ENCODE measurements around the gene P2RX1. TPM values are rescaled to one million over a fixed set of nuclear protein-coding genes. Genes with fewer than 3 reads are reported as not detected.

Gene P2RX1
- polyA plus RNA-seq, 1 experiment = 0.05 TPM

- ChIA-PET CTCF (interaction anchor here (0.8 to 3.1 kb wide), 2 partner anchors 13 to 37 kb away, joined by 4 to 24 read pairs; no protein-coding TSS in a partner anchor), POLR2A (no interaction called here)
- Histone ChIP-seq H3K27me3 (ENCODE audit: control insufficient read depth, insufficient read depth, low read length) (peaks cover 4% of the 10 kb centered on the region), H3K9me3 (ENCODE audit: control insufficient read depth, insufficient read depth, low read length) (no peaks in the 10 kb centered on the region; the same call in 1 of the 2 replicates), H3K27ac (ENCODE audit: low read depth, low read length) (no peak overlapping the region), H3K4me3 (ENCODE audit: low read depth, low read length) (no peak overlapping the region)
- no peak for TF ChIP-seq CTCF (IDR thresholded peaks at IDR 0.05; ENCODE audit: low read depth, low read length)
- DNase-seq (ENCODE audit: low read depth, low spot score) = no peak
Measured at GRCh38 chr17:3900646-3901045, 15.6 kb downstream of the P2RX1 start.

DNA sequence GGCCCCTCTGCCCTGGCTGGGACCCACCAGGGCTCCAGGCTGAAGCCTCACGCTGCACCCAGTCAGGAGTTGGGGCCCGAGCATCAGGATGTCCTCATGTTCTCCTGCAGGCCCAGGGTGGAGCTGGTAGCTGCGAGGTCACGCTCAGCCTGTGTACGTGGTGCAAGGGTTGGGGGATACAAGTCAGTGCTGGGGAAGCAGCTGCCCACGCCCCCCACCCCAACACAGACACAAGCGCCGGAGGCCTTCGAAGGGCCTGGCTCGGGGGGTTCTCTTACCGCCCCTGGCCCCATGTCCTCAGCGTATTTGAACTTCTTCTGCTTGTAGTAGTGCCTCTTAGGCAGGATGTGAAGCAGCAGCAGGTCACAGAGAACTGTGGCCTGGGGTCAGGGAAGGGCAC is 18.5 kb downstream of the P2RX1 start:
- no peaks in the 10 kb centered on the region; the same call in 1 of the 2 replicates for H3K9me3 ChIP-seq (ENCODE audit: control insufficient read depth, insufficient read depth, low read length)
- CTCF ChIA-PET = interaction anchor here (0.6 kb wide), 1 partner anchor 15 kb away, joined by 3 read pairs; no protein-coding TSS in a partner anchor
- H3K27ac ChIP-seq (ENCODE audit: low read depth, low read length) = no peak overlapping the region
- POLR2A ChIA-PET = no interaction called here
- no peak overlapping the region for H3K4me3 ChIP-seq (ENCODE audit: low read depth, low read length)
- H3K27me3 ChIP-seq (ENCODE audit: control insufficient read depth, insufficient read depth, low read length) = no peaks in the 10 kb centered on the region
- TF ChIP-seq CTCF (IDR thresholded peaks at IDR 0.05; ENCODE audit: low read depth, low read length) = no peak
- no peak for DNase-seq (ENCODE audit: low read depth, low spot score)

DNA sequence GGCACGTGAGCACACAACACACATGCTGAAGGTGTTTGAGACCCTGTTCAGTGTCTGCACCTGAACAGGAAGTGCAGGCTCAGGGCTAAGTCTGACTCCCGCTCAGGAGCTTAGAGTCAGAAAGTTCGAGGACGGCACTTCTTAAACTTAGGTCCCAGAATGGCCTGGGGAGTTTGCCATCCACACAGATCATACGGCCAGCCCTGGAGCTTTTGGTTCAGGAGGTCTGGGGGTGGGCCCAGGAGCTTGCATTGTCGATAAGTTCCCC is 19.4 kb downstream of the P2RX1 start:
- ChIA-PET CTCF (interaction anchor here (0.6 to 0.9 kb wide), 2 partner anchors 16 to 17 kb away, joined by 3 read pairs; no protein-coding TSS in a partner anchor), POLR2A (no interaction called here)
- TF ChIP-seq CTCF (IDR thresholded peaks at IDR 0.05; ENCODE audit: low read depth, low read length) = no peak
- no peaks in the 10 kb centered on the region; the same call in 1 of the 2 replicates for H3K9me3 ChIP-seq (ENCODE audit: control insufficient read depth, insufficient read depth, low read length)
- H3K4me3 ChIP-seq (ENCODE audit: low read depth, low read length) = no peak overlapping the region
- H3K27ac ChIP-seq (ENCODE audit: low read depth, low read length) = no peak overlapping the region
- DNase-seq (ENCODE audit: low read depth, low spot score) = no peak
- H3K27me3 ChIP-seq (ENCODE audit: control insufficient read depth, insufficient read depth, low read length) = no peaks in the 10 kb centered on the region

- DNase-seq (ENCODE audit: low read depth, low spot score) = no peak
- POLR2A ChIA-PET = no interaction called here
- CTCF ChIA-PET = interaction anchor here (0.9 kb wide), 1 partner anchor 18 kb away, joined by 3 read pairs; no protein-coding TSS in a partner anchor
- H3K9me3 ChIP-seq (ENCODE audit: control insufficient read depth, insufficient read depth, low read length) = no peaks in the 10 kb centered on the region; the same call in 1 of the 2 replicates
- no peak overlapping the region for H3K4me3 ChIP-seq (ENCODE audit: low read depth, low read length)
- H3K27ac ChIP-seq (ENCODE audit: low read depth, low read length) = no peak overlapping the region
- no peak for TF ChIP-seq CTCF (IDR thresholded peaks at IDR 0.05; ENCODE audit: low read depth, low read length)
- no peaks in the 10 kb centered on the region for H3K27me3 ChIP-seq (ENCODE audit: control insufficient read depth, insufficient read depth, low read length)
Measured at GRCh38 chr17:3896108-3896967, 19.9 kb downstream of the P2RX1 start.

GRCh38 chr17:3895354-3895753 is 20.9 kb downstream of the P2RX1 start:
- no peak for DNase-seq (ENCODE audit: low read depth, low spot score)
- TF ChIP-seq CTCF (IDR thresholded peaks at IDR 0.05; ENCODE audit: low read depth, low read length) = no peak
- ChIA-PET CTCF (interaction anchor here (1.6 kb wide), 1 partner anchor 18 kb away, joined by 11 read pairs; no protein-coding TSS in a partner anchor), POLR2A (interaction anchor here (1.3 kb wide), 2 partner anchors 172 to 248 kb away, joined by 3 read pairs; partner anchors contain the start of genes CYB5D2 and ZZEF1)
- Histone ChIP-seq H3K9me3 (ENCODE audit: control insufficient read depth, insufficient read depth, low read length) (no peaks in the 10 kb centered on the region; the same call in 1 of the 2 replicates), H3K27me3 (ENCODE audit: control insufficient read depth, insufficient read depth, low read length) (no peaks in the 10 kb centered on the region), H3K4me3 (ENCODE audit: low read depth, low read length) (no peak overlapping the region), H3K27ac (ENCODE audit: low read depth, low read length) (no peak overlapping the region)

All from AG04450 (cell line).